Effector memory CD8-positive, alpha-beta T cell (primary cell): Measurements from ENCODE around the gene SYTL3.

Experiments
- ATAC-seq: fragments of 150-1000 bp; cut with Tn5 transposase; replicated peaks from 2 replicates; pipeline ENCODE4 v1.10.0; 2021; ENCODE audit warnings: mild to moderate bottlenecking, moderate library complexity
- DNase-seq, 3 experiments: peaks; one replicate each; pipeline ENCODE4 v3.0.0; 2021
- H3K27ac Mint-ChIP-seq, 2 donors: one replicate each; pipeline ENCODE4 v1.8.0; 2022; ENCODE audit warnings: mild to moderate bottlenecking in 2 of 2, mixed read lengths in 2 of 2, moderate library complexity in 2 of 2
- H3K27me3 Mint-ChIP-seq, 2 donors: one replicate each; pipeline ENCODE4 v1.8.0; 2022; ENCODE audit warnings: mixed read lengths in 2 of 2
- H3K36me3 Mint-ChIP-seq: one replicate; pipeline ENCODE4 v1.8.0; 2022; ENCODE audit warnings: mild to moderate bottlenecking, moderate library complexity, mixed read lengths; ENCODE audit not compliant: insufficient read depth
- H3K4me1 Mint-ChIP-seq, 2 donors: one replicate each; pipeline ENCODE4 v1.8.0; 2022; ENCODE audit warnings: low read depth in 2 of 2, mixed read lengths in 2 of 2
- H3K4me3 Mint-ChIP-seq, 2 donors: one replicate each; pipeline ENCODE4 v1.8.0; 2022; ENCODE audit warnings: mild to moderate bottlenecking in 2 of 2, mixed read lengths in 2 of 2, moderate library complexity in 2 of 2
- H3K9me3 Mint-ChIP-seq, 2 donors: one replicate each; pipeline ENCODE4 v1.8.0; 2022; ENCODE audit warnings: mixed read lengths in 2 of 2

Gene SYTL3

DNA sequence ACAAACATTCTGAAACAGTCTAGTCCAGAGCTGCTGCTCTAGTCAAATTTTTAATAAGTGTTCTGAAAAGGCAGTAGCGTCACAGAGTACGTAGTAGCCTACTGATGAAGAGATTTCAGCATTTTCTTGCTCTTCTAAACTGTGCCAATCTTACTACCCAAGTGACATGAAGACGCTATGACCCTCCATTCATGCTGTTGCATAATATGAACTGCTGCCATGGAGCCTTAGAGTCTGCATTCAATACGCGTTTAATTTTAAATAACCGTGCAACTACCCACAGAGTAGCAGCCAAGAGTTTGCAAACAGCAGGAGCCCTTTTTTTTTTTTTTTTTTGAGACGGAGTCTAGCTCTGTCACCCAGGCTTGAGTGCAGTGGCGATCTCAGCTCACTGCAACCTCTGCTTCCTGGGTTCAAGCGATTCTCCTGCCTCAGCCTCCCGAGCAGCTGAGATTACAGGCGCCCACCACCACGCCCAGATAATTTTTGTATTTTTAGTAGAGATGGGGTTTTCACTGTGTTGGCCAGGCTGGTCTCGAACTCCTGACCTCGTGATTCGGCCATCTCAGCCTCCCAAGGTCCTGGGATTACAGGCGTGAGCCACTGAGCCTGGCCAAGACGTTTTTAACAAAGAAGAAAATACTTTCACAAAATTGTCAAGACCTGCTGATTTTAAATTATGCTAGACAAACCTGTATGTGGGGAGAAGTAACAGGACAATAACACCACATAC lies 125.0 kb downstream of the SYTL3 start:
- no peaks in the 10 kb centered on the region for H3K9me3 Mint-ChIP-seq
- peak overlapping the region; percentile 32 to 96 for H3K27ac Mint-ChIP-seq
- no peak for DNase-seq
- peak overlapping the region in 1 of 2 donors; percentile 14 for H3K4me3 Mint-ChIP-seq
- H3K27me3 Mint-ChIP-seq, result no peaks in the 10 kb centered on the region
- H3K36me3 Mint-ChIP-seq, result peaks cover 99% of the 10 kb centered on the region
- no peak for ATAC-seq
- peaks cover 46 to 65% of the 10 kb centered on the region in 2 donors for H3K4me1 Mint-ChIP-seq

GRCh38 chr6:158775832-158776231 lies 126.0 kb downstream of the SYTL3 start:
- DNase-seq, result no peak
- H3K4me1 Mint-ChIP-seq, result peaks cover 46 to 68% of the 10 kb centered on the region in 2 donors

GRCh38 chr6:158776737-158777136 lies 126.9 kb downstream of the SYTL3 start:
- Mint-ChIP-seq H3K36me3 (peaks cover 99% of the 10 kb centered on the region), H3K4me3 (no peak overlapping the region), H3K27ac (peak overlapping the region; percentile 65 to 84), H3K9me3 (no peaks in the 10 kb centered on the region), H3K27me3 (no peaks in the 10 kb centered on the region), H3K4me1 (peaks cover 43 to 66% of the 10 kb centered on the region in 2 donors)
- no peak for DNase-seq
- ATAC-seq, result no peak

More at GRCh38 chr6:158775832-158776231, 126.0 kb downstream of the SYTL3 start:
- no peak overlapping the region for H3K4me3 Mint-ChIP-seq
- peak overlapping the region; percentile 32 to 96 for H3K27ac Mint-ChIP-seq
- peaks cover 99% of the 10 kb centered on the region for H3K36me3 Mint-ChIP-seq
- ATAC-seq, result no peak
- no peaks in the 10 kb centered on the region for H3K27me3 Mint-ChIP-seq
- no peaks in the 10 kb centered on the region for H3K9me3 Mint-ChIP-seq

- no peaks in the 10 kb centered on the region for H3K27me3 Mint-ChIP-seq
Observed at GRCh38 chr6:158777510-158777909, 127.7 kb downstream of the SYTL3 start.

GRCh38 chr6:158778005-158778527 lies 128.2 kb downstream of the SYTL3 start:
- Mint-ChIP-seq H3K4me1 (peaks cover 30 to 54% of the 10 kb centered on the region in 2 donors), H3K27ac (peak overlapping the region; percentile 84 to 88), H3K36me3 (peaks cover 99% of the 10 kb centered on the region), H3K9me3 (no peaks in the 10 kb centered on the region), H3K4me3 (no peak overlapping the region), H3K27me3 (no peaks in the 10 kb centered on the region)
- no peak for DNase-seq
- ATAC-seq, result no peak

More at GRCh38 chr6:158777510-158777909, 127.7 kb downstream of the SYTL3 start:
- H3K4me1 Mint-ChIP-seq, result peaks cover 35 to 60% of the 10 kb centered on the region in 2 donors
- no peak for DNase-seq
- peak overlapping the region; percentile 65 to 84 for H3K27ac Mint-ChIP-seq
- H3K4me3 Mint-ChIP-seq, result peak overlapping the region in 1 of 2 donors; percentile 0
- H3K36me3 Mint-ChIP-seq, result peaks cover 99% of the 10 kb centered on the region
- no peaks in the 10 kb centered on the region for H3K9me3 Mint-ChIP-seq
- no peak for ATAC-seq

DNA sequence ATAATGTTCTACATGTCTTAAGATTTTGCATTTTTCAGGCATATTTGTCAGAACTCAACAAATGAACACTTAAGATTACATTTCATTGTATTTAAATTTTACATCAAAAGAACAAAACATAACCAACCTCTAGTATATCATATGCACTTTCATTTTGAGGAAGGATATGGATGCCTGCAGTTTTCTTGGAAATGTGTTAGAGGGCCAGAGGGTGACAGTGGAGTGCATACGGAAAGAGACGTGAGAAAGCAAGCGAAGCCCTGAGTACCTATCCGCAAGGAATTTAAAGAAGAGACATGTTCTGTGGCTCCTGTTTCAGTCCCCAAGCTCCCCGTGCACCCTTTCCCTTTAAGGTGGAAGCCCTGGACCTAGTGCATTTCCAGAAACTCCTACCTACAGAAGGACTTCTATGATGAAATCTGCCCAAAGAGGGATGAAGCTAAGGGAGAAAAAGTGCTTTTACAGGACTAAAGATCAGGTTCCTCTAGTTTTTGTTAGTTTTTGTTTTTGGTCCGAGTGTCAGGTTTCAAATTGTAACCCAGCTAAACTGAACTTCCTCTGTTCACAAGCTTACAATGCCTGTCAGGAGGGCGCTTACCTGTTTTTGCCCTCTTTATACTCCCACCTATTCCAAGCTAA lies 130.5 kb downstream of the SYTL3 start:
- Mint-ChIP-seq H3K4me1 (peaks cover 23 to 36% of the 10 kb centered on the region in 2 donors), H3K27ac (peak overlapping the region; percentile 38 to 54), H3K36me3 (peaks cover 99% of the 10 kb centered on the region), H3K27me3 (no peaks in the 10 kb centered on the region), H3K4me3 (no peak overlapping the region), H3K9me3 (no peaks in the 10 kb centered on the region)
- no peak for DNase-seq
- ATAC-seq, result no peak

- DNase-seq (no peak), ATAC-seq (no peak)
- H3K4me3 Mint-ChIP-seq, result no peak overlapping the region
- H3K27me3 Mint-ChIP-seq, result no peaks in the 10 kb centered on the region
- H3K4me1 Mint-ChIP-seq, result peaks cover 23 to 35% of the 10 kb centered on the region in 2 donors
- H3K36me3 Mint-ChIP-seq, result peaks cover 99% of the 10 kb centered on the region
- H3K9me3 Mint-ChIP-seq, result no peaks in the 10 kb centered on the region
- peak overlapping the region; percentile 54 to 91 for H3K27ac Mint-ChIP-seq
Observed at GRCh38 chr6:158780988-158781691, 131.3 kb downstream of the SYTL3 start.

GRCh38 chr6:158781692-158782373 lies 132.0 kb downstream of the SYTL3 start:
- Mint-ChIP-seq H3K27ac (peak overlapping the region; percentile 45 to 91), H3K4me1 (peaks cover 21 to 32% of the 10 kb centered on the region in 2 donors), H3K27me3 (no peaks in the 10 kb centered on the region), H3K4me3 (no peak overlapping the region), H3K9me3 (no peaks in the 10 kb centered on the region), H3K36me3 (peaks cover 99% of the 10 kb centered on the region)
- DNase-seq, result no peak
- ATAC-seq, result no peak

DNA sequence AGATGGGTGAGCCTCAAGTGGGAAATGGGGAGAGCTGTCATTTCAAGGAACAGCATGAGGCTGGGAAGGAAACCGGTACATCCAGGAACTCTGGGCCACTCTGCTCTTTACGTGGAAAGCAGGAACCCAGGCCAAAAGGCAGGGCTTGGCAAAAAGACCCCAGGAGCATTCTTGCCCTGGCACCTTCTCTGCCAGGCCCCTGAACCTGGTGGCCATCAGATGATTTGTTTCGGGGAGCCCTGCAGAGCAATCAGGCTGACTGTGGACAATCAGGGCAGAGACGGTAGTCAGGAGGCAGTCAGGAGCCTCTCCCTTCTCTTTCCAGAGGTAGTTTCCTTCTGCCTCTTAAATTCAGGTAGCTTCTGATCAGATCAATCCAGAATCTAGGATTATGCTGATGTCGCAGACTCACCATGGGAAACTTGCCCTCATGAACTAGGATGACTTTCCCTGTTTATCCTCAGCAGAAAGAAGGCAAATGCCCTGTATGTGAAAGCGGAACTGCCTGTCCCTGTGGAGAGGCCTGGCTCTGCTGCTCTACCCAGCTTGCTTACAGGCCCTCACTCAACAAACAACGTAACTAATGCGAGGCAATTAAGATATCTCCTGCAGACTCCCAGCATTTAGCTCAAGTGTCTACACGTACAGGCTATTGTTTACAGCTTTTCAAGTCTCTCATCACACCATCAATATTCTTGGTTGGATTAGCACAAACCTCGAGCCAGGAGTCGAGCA lies 132.7 kb downstream of the SYTL3 start:
- H3K36me3 Mint-ChIP-seq, result peaks cover 99% of the 10 kb centered on the region
- H3K4me1 Mint-ChIP-seq, result peaks cover 15 to 28% of the 10 kb centered on the region in 2 donors
- no peak overlapping the region for H3K4me3 Mint-ChIP-seq
- no peaks in the 10 kb centered on the region for H3K9me3 Mint-ChIP-seq
- H3K27ac Mint-ChIP-seq, result peak overlapping the region; percentile 45 to 91
- H3K27me3 Mint-ChIP-seq, result no peaks in the 10 kb centered on the region
- no peak for ATAC-seq
- DNase-seq, result no peak

DNA sequence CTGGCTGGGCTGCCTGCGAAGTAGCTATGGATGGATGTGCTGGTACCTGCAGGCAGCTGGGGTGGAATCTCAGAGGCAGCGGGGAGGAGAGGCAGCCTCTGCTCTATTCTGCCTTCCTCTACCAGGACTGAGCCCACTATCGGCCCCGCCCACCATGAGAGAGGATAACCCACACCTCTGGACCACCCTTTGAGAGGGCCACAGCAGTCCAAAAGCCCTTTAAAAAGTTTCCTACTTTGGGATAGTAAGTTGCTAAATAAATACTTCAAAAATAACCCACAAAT lies 133.3 kb downstream of the SYTL3 start:
- Mint-ChIP-seq H3K27ac (peak overlapping the region; percentile 26 to 60), H3K4me3 (no peak overlapping the region), H3K4me1 (peaks cover 14 to 25% of the 10 kb centered on the region in 2 donors), H3K36me3 (peaks cover 99% of the 10 kb centered on the region), H3K9me3 (no peaks in the 10 kb centered on the region), H3K27me3 (no peaks in the 10 kb centered on the region)
- DNase-seq (no peak), ATAC-seq (no peak)

DNA sequence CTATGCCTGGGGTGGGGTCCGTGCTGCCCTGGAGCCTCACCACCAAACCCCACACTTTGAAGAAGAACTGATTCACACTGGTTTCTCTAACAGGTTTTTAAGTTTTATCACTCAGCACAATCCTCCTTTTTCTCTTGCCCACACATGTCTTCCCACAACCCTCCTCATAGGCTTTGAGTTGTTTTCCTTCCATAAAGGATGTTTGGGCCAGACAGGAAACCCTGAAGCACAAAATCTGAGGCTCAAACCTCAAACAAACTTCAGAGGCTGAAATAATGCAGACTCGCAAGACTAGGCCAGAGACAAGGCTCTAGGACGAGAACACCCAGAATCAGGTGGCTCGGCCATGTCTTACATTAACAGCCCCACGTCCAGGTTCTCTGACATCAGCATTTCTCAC lies 134.0 kb downstream of the SYTL3 start:
- H3K4me1 Mint-ChIP-seq, result peaks cover 14 to 21% of the 10 kb centered on the region in 2 donors
- H3K9me3 Mint-ChIP-seq, result no peaks in the 10 kb centered on the region
- H3K27ac Mint-ChIP-seq, result peak overlapping the region; percentile 60 to 63
- H3K36me3 Mint-ChIP-seq, result peaks cover 99% of the 10 kb centered on the region
- no peak for ATAC-seq
- no peak overlapping the region for H3K4me3 Mint-ChIP-seq
- DNase-seq, result no peak
- no peaks in the 10 kb centered on the region for H3K27me3 Mint-ChIP-seq

DNA sequence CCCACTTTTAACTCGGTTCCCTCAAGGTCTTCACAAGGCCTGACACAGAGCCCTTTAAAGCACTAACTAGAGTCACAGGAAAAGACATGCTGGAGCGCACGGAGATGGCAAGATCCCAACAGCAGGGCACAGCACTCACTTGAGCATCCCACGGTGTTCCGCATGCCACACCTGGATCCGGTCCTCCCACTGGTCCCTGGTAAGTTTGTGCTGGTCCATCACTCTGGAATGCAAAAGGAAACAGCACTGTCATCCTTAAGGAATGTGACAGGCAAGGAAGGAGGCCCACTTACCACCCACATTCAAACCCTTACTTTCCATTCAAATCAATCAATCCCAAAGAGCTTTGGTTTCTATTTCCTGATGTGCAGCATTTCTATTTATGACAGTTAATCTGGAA lies 134.7 kb downstream of the SYTL3 start:
- Mint-ChIP-seq H3K36me3 (peaks cover 100% of the 10 kb centered on the region), H3K27ac (peak overlapping the region; percentile 60 to 63)

More for the DNA sequence above, 134.7 kb downstream of the SYTL3 start:
- Mint-ChIP-seq H3K4me1 (peaks cover 16 to 23% of the 10 kb centered on the region in 2 donors), H3K9me3 (no peaks in the 10 kb centered on the region), H3K27me3 (no peaks in the 10 kb centered on the region), H3K4me3 (no peak overlapping the region)
- ATAC-seq, result no peak
- no peak for DNase-seq
